ENCODE data around the gene B2M.

DNA sequence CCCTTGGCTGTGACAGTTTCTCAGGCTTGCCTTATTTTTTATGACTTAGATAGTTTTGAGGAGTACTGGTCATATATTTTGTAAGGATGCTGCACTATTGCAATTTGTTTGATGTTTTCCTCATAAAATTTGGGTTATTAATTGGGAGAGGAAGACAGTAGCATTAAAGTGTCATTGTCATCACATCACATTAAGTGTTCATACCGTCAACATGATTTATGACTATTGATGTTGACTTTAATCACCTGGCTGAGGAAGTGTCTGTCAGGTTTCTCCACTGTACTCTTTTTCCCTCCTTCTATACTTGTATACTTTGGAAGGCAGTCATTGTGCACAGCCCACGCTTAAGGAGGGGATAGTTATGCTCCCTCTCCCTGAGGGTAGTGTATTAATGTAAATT, 51.9 kb downstream of the B2M start:
- TF ChIP-seq SIN3A (IDR thresholded peaks at IDR 0.05; ENCODE audit: low read depth, low read length) (no peak), CBX3 (IDR thresholded peaks at IDR 0.05; ENCODE audit: borderline replicate concordance, low read depth) (no peak), SMC3 (IDR thresholded peaks at IDR 0.05; ENCODE audit: borderline replicate concordance, low read length) (no peak), ZNF217 (IDR thresholded peaks at IDR 0.05) (no peak), SMAD1 (IDR thresholded peaks at IDR 0.05; ENCODE audit: low read depth, partially characterized antibody) (no peak), KLF5 (IDR thresholded peaks at IDR 0.05; ENCODE audit: partially characterized antibody) (no peak)
- TF ChIP-seq, protein P1, sequence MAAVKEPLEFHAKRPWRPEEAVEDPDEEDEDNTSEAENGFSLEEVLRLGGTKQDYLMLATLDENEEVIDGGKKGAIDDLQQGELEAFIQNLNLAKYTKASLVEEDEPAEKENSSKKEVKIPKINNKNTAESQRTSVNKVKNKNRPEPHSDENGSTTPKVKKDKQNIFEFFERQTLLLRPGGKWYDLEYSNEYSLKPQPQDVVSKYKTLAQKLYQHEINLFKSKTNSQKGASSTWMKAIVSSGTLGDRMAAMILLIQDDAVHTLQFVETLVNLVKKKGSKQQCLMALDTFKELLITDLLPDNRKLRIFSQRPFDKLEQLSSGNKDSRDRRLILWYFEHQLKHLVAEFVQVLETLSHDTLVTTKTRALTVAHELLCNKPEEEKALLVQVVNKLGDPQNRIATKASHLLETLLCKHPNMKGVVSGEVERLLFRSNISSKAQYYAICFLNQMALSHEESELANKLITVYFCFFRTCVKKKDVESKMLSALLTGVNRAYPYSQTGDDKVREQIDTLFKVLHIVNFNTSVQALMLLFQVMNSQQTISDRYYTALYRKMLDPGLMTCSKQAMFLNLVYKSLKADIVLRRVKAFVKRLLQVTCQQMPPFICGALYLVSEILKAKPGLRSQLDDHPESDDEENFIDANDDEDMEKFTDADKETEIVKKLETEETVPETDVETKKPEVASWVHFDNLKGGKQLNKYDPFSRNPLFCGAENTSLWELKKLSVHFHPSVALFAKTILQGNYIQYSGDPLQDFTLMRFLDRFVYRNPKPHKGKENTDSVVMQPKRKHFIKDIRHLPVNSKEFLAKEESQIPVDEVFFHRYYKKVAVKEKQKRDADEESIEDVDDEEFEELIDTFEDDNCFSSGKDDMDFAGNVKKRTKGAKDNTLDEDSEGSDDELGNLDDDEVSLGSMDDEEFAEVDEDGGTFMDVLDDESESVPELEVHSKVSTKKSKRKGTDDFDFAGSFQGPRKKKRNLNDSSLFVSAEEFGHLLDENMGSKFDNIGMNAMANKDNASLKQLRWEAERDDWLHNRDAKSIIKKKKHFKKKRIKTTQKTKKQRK (IDR thresholded peaks at IDR 0.05; ENCODE audit: low read depth, low read length): no peak
- TF ChIP-seq, protein P2, sequence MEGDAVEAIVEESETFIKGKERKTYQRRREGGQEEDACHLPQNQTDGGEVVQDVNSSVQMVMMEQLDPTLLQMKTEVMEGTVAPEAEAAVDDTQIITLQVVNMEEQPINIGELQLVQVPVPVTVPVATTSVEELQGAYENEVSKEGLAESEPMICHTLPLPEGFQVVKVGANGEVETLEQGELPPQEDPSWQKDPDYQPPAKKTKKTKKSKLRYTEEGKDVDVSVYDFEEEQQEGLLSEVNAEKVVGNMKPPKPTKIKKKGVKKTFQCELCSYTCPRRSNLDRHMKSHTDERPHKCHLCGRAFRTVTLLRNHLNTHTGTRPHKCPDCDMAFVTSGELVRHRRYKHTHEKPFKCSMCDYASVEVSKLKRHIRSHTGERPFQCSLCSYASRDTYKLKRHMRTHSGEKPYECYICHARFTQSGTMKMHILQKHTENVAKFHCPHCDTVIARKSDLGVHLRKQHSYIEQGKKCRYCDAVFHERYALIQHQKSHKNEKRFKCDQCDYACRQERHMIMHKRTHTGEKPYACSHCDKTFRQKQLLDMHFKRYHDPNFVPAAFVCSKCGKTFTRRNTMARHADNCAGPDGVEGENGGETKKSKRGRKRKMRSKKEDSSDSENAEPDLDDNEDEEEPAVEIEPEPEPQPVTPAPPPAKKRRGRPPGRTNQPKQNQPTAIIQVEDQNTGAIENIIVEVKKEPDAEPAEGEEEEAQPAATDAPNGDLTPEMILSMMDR (IDR thresholded peaks at IDR 0.05 in 2 of 3, conservative IDR thresholded peaks at IDR 0.05 in 1 of 3; ENCODE audit: control insufficient read depth in 2 of 3, extremely low read depth in 1 of 3, insufficient read depth in 1 of 3, low read depth in 3 of 3, low read length in 3 of 3): no peak
- TF ChIP-seq, protein P3, sequence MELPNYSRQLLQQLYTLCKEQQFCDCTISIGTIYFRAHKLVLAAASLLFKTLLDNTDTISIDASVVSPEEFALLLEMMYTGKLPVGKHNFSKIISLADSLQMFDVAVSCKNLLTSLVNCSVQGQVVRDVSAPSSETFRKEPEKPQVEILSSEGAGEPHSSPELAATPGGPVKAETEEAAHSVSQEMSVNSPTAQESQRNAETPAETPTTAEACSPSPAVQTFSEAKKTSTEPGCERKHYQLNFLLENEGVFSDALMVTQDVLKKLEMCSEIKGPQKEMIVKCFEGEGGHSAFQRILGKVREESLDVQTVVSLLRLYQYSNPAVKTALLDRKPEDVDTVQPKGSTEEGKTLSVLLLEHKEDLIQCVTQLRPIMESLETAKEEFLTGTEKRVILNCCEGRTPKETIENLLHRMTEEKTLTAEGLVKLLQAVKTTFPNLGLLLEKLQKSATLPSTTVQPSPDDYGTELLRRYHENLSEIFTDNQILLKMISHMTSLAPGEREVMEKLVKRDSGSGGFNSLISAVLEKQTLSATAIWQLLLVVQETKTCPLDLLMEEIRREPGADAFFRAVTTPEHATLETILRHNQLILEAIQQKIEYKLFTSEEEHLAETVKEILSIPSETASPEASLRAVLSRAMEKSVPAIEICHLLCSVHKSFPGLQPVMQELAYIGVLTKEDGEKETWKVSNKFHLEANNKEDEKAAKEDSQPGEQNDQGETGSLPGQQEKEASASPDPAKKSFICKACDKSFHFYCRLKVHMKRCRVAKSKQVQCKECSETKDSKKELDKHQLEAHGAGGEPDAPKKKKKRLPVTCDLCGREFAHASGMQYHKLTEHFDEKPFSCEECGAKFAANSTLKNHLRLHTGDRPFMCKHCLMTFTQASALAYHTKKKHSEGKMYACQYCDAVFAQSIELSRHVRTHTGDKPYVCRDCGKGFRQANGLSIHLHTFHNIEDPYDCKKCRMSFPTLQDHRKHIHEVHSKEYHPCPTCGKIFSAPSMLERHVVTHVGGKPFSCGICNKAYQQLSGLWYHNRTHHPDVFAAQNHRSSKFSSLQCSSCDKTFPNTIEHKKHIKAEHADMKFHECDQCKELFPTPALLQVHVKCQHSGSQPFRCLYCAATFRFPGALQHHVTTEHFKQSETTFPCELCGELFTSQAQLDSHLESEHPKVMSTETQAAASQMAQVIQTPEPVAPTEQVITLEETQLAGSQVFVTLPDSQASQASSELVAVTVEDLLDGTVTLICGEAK (IDR thresholded peaks at IDR 0.05; ENCODE audit: borderline replicate concordance): no peak
- TF ChIP-seq, protein P4, sequence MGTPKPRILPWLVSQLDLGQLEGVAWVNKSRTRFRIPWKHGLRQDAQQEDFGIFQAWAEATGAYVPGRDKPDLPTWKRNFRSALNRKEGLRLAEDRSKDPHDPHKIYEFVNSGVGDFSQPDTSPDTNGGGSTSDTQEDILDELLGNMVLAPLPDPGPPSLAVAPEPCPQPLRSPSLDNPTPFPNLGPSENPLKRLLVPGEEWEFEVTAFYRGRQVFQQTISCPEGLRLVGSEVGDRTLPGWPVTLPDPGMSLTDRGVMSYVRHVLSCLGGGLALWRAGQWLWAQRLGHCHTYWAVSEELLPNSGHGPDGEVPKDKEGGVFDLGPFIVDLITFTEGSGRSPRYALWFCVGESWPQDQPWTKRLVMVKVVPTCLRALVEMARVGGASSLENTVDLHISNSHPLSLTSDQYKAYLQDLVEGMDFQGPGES (IDR thresholded peaks at IDR 0.05): no peak
